Measurements from ENCODE around the gene LRRC3C.

Gene LRRC3C

DNA sequence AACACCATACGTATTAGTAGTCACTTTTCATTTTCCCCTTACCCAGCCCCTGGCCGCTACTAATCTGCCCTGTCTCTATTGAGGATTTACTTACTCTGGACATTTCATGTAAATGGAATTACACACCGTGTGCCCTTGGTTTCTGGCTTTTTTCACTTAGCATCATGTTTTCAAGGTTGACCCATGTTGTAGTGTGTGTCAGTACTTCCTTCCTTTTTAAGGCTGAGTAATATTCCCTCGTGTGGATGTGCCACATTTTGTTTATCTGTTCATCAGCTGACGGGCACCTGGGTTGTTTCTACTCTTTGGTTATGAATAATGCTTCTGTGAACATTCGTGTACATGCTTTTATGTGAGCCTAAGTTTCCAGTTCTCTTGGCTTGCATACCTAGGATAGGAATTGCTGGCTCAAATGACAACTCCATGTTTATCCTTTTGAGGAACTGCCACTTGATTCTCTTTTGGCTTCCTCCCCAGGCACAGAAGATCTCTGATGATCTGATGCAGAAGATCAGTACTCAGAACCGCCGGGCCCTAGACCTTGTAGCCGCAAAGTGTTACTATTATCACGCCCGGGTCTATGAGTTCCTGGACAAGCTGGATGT lies 60.8 kb downstream of the LRRC3C start:
- no peak for DNase-seq (ENCODE audit: low read depth)
- TF ChIP-seq, protein P1, sequence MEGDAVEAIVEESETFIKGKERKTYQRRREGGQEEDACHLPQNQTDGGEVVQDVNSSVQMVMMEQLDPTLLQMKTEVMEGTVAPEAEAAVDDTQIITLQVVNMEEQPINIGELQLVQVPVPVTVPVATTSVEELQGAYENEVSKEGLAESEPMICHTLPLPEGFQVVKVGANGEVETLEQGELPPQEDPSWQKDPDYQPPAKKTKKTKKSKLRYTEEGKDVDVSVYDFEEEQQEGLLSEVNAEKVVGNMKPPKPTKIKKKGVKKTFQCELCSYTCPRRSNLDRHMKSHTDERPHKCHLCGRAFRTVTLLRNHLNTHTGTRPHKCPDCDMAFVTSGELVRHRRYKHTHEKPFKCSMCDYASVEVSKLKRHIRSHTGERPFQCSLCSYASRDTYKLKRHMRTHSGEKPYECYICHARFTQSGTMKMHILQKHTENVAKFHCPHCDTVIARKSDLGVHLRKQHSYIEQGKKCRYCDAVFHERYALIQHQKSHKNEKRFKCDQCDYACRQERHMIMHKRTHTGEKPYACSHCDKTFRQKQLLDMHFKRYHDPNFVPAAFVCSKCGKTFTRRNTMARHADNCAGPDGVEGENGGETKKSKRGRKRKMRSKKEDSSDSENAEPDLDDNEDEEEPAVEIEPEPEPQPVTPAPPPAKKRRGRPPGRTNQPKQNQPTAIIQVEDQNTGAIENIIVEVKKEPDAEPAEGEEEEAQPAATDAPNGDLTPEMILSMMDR (IDR thresholded peaks at IDR 0.05; ENCODE audit: control insufficient read depth, extremely low read depth, insufficient read depth) = no peak

GRCh38 chr17:39994448-39994847 lies 66.9 kb downstream of the LRRC3C start:
- no peak overlapping the region for H3K4me3 ChIP-seq (ENCODE audit: low read depth, low read length)
- no peak for DNase-seq (ENCODE audit: low read depth)
- TF ChIP-seq, protein P1 (IDR thresholded peaks at IDR 0.05; ENCODE audit: control insufficient read depth, extremely low read depth, insufficient read depth) = no peak

More for the DNA sequence above, 60.8 kb downstream of the LRRC3C start:
- no peak overlapping the region for H3K4me3 ChIP-seq (ENCODE audit: low read depth, low read length)
